ENCODE measurements around the gene C7orf33. TPM values are rescaled to one million over a fixed set of nuclear protein-coding genes. Genes with fewer than 3 reads are reported as not detected.
A peak's percentile ranks its signal among the peaks of the same experiment; 100 is the strongest.
"Not testable (repeated sequence)": the region's sequence is repeated elsewhere in the genome, so short reads cannot be mapped to it uniquely, and the experiment has no call there.

C7orf33 gene
- total RNA-seq, 1 donor from 2014 or later: not detected

- Histone ChIP-seq H3K27me3 (ENCODE audit: insufficient read depth, low read length) (no peaks in the 10 kb centered on the region), H4K20me1 (ENCODE audit: insufficient read depth, low read length) (no peaks in the 10 kb centered on the region), H2AFZ (ENCODE audit: low read depth, low read length) (no peak overlapping the region), H3K9me3 (ENCODE audit: insufficient read depth, low read depth, low read length) (no peaks in the 10 kb centered on the region), H3K36me3 (ENCODE audit: insufficient read depth, low read length) (no peaks in the 10 kb centered on the region), H3K9ac (ENCODE audit: low read length) (no peak overlapping the region), H3K4me3 (ENCODE audit: insufficient read depth, low read depth, low read length) (no peak overlapping the region), H3K4me1 (ENCODE audit: insufficient read depth, low read length) (no peaks in the 10 kb centered on the region), H3K27ac (ENCODE audit: low read depth, low read length) (no peak overlapping the region), H3K4me2 (ENCODE audit: low read length) (no peak overlapping the region), H3K79me2 (ENCODE audit: insufficient read depth, low read length) (no peaks in the 10 kb centered on the region)
- Mint-ChIP-seq H3K27me3 (ENCODE audit: low read depth, unreplicated experiment) (no peaks in the 10 kb centered on the region), H3K4me1 (ENCODE audit: low read depth, unreplicated experiment) (peaks cover 4% of the 10 kb centered on the region), H3K36me3 (ENCODE audit: low read depth, unreplicated experiment) (peaks cover 2% of the 10 kb centered on the region), H3K27ac (ENCODE audit: unreplicated experiment) (no peak overlapping the region), H3K9me3 (ENCODE audit: unreplicated experiment) (peaks cover 6% of the 10 kb centered on the region), H3K4me3 (ENCODE audit: unreplicated experiment) (no peak overlapping the region)
- no peak for DNase-seq (ENCODE audit: low read depth)
- FAIRE-seq: no peak
- TF ChIP-seq, protein P1, sequence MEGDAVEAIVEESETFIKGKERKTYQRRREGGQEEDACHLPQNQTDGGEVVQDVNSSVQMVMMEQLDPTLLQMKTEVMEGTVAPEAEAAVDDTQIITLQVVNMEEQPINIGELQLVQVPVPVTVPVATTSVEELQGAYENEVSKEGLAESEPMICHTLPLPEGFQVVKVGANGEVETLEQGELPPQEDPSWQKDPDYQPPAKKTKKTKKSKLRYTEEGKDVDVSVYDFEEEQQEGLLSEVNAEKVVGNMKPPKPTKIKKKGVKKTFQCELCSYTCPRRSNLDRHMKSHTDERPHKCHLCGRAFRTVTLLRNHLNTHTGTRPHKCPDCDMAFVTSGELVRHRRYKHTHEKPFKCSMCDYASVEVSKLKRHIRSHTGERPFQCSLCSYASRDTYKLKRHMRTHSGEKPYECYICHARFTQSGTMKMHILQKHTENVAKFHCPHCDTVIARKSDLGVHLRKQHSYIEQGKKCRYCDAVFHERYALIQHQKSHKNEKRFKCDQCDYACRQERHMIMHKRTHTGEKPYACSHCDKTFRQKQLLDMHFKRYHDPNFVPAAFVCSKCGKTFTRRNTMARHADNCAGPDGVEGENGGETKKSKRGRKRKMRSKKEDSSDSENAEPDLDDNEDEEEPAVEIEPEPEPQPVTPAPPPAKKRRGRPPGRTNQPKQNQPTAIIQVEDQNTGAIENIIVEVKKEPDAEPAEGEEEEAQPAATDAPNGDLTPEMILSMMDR (IDR thresholded peaks at IDR 0.05; ENCODE audit: insufficient read depth, low read depth, low read length): no peak
- no peak for TF ChIP-seq EZH2 (IDR thresholded peaks at IDR 0.05; ENCODE audit: insufficient read depth, low read length)
Observed at GRCh38 chr7:148558914-148559313, 31.7 kb upstream of the C7orf33 start.

GRCh38 chr7:148561099-148561498 is 29.5 kb upstream of the C7orf33 start:
- FAIRE-seq: no peak
- peaks cover 13% of the 10 kb centered on the region for H3K4me1 Mint-ChIP-seq (ENCODE audit: low read depth, unreplicated experiment)
- Histone ChIP-seq H3K9me3 (ENCODE audit: insufficient read depth, low read depth, low read length) (no peaks in the 10 kb centered on the region), H2AFZ (ENCODE audit: low read depth, low read length) (no peak overlapping the region), H3K4me1 (ENCODE audit: insufficient read depth, low read length) (no peaks in the 10 kb centered on the region), H3K36me3 (ENCODE audit: insufficient read depth, low read length) (no peaks in the 10 kb centered on the region), H3K4me3 (ENCODE audit: insufficient read depth, low read depth, low read length) (no peak overlapping the region), H3K4me2 (ENCODE audit: low read length) (no peak overlapping the region), H4K20me1 (ENCODE audit: insufficient read depth, low read length) (no peaks in the 10 kb centered on the region), H3K79me2 (ENCODE audit: insufficient read depth, low read length) (no peaks in the 10 kb centered on the region), H3K27me3 (ENCODE audit: insufficient read depth, low read length) (no peaks in the 10 kb centered on the region), H3K9ac (ENCODE audit: low read length) (no peak overlapping the region), H3K27ac (ENCODE audit: low read depth, low read length) (no peak overlapping the region)
- H3K4me3 Mint-ChIP-seq (ENCODE audit: unreplicated experiment): no peak overlapping the region
- TF ChIP-seq, protein P1 (IDR thresholded peaks at IDR 0.05; ENCODE audit: insufficient read depth, low read depth, low read length): no peak
- no peak for TF ChIP-seq EZH2 (IDR thresholded peaks at IDR 0.05; ENCODE audit: insufficient read depth, low read length)
- H3K27ac Mint-ChIP-seq (ENCODE audit: unreplicated experiment): no peak overlapping the region
- peaks cover 2% of the 10 kb centered on the region for H3K36me3 Mint-ChIP-seq (ENCODE audit: low read depth, unreplicated experiment)
- H3K27me3 Mint-ChIP-seq (ENCODE audit: low read depth, unreplicated experiment): no peaks in the 10 kb centered on the region
- peaks cover 9% of the 10 kb centered on the region for H3K9me3 Mint-ChIP-seq (ENCODE audit: unreplicated experiment)
- no peak for DNase-seq (ENCODE audit: low read depth)

- no peaks in the 10 kb centered on the region for H3K27me3 Mint-ChIP-seq (ENCODE audit: low read depth, unreplicated experiment)
- H3K9me3 Mint-ChIP-seq (ENCODE audit: unreplicated experiment): peaks cover 9% of the 10 kb centered on the region
- no peaks in the 10 kb centered on the region for H3K9me3 ChIP-seq (ENCODE audit: insufficient read depth, low read depth, low read length)
- peak overlapping the region; percentile 23 for H2AFZ ChIP-seq (ENCODE audit: low read depth, low read length)
- no peak overlapping the region for H3K4me3 ChIP-seq (ENCODE audit: insufficient read depth, low read depth, low read length)
- H3K27ac Mint-ChIP-seq (ENCODE audit: unreplicated experiment): no peak overlapping the region
- no peaks in the 10 kb centered on the region for H3K79me2 ChIP-seq (ENCODE audit: insufficient read depth, low read length)
- no peaks in the 10 kb centered on the region for H3K4me1 ChIP-seq (ENCODE audit: insufficient read depth, low read length)
- no peak overlapping the region for H3K9ac ChIP-seq (ENCODE audit: low read length)
- DNase-seq (ENCODE audit: low read depth): no peak
- H3K4me1 Mint-ChIP-seq (ENCODE audit: low read depth, unreplicated experiment): peaks cover 16% of the 10 kb centered on the region
- H3K36me3 Mint-ChIP-seq (ENCODE audit: low read depth, unreplicated experiment): no peaks in the 10 kb centered on the region
- no peaks in the 10 kb centered on the region for H3K36me3 ChIP-seq (ENCODE audit: insufficient read depth, low read length)
- no peak overlapping the region for H3K4me3 Mint-ChIP-seq (ENCODE audit: unreplicated experiment)
- FAIRE-seq: no peak
- H3K4me2 ChIP-seq (ENCODE audit: low read length): no peak overlapping the region
- H3K27ac ChIP-seq (ENCODE audit: low read depth, low read length): no peak overlapping the region
- no peaks in the 10 kb centered on the region for H4K20me1 ChIP-seq (ENCODE audit: insufficient read depth, low read length)
- TF ChIP-seq, protein P1 (IDR thresholded peaks at IDR 0.05; ENCODE audit: insufficient read depth, low read depth, low read length): no peak
- no peak for TF ChIP-seq EZH2 (IDR thresholded peaks at IDR 0.05; ENCODE audit: insufficient read depth, low read length)
- H3K27me3 ChIP-seq (ENCODE audit: insufficient read depth, low read length): no peaks in the 10 kb centered on the region
Observed at GRCh38 chr7:148563583-148564274, 26.8 kb upstream of the C7orf33 start.

- not testable (repeated sequence) for FAIRE-seq; H3K36me3 ChIP-seq (ENCODE audit: insufficient read depth, low read length); H4K20me1 ChIP-seq (ENCODE audit: insufficient read depth, low read length); H3K9me3 Mint-ChIP-seq (ENCODE audit: unreplicated experiment); H3K4me1 ChIP-seq (ENCODE audit: insufficient read depth, low read length); H3K9me3 ChIP-seq (ENCODE audit: insufficient read depth, low read depth, low read length); H3K9ac ChIP-seq (ENCODE audit: low read length); H3K36me3 Mint-ChIP-seq (ENCODE audit: low read depth, unreplicated experiment); H3K4me2 ChIP-seq (ENCODE audit: low read length); H3K4me3 Mint-ChIP-seq (ENCODE audit: unreplicated experiment); H3K27ac ChIP-seq (ENCODE audit: low read depth, low read length); H3K27me3 Mint-ChIP-seq (ENCODE audit: low read depth, unreplicated experiment); H3K79me2 ChIP-seq (ENCODE audit: insufficient read depth, low read length); H3K27me3 ChIP-seq (ENCODE audit: insufficient read depth, low read length); H3K4me3 ChIP-seq (ENCODE audit: insufficient read depth, low read depth, low read length)
- peak; percentile 20 for DNase-seq (ENCODE audit: low read depth)
- peak overlapping the region; percentile 64 for H3K27ac Mint-ChIP-seq (ENCODE audit: unreplicated experiment)
- H2AFZ ChIP-seq (ENCODE audit: low read depth, low read length): peak overlapping the region; percentile 23
- peaks cover 16% of the 10 kb centered on the region for H3K4me1 Mint-ChIP-seq (ENCODE audit: low read depth, unreplicated experiment)
Observed at GRCh38 chr7:148564275-148564951, 26.2 kb upstream of the C7orf33 start.
